ENCODE measurements around the gene CIAO1.
"Not testable (repeated sequence)": the region's sequence is repeated elsewhere in the genome, so short reads cannot be mapped to it uniquely, and the experiment has no call there.

The CIAO1 gene

GRCh38 chr2:96265349-96265839, 631 bp upstream of the CIAO1 start:
- H3K4me1 ChIP-seq (ENCODE audit: control insufficient read depth, insufficient read depth, low read length), result peaks cover 16% of the 10 kb centered on the region
- H3K27me3 ChIP-seq (ENCODE audit: control insufficient read depth, insufficient read depth, low read length), result no peaks in the 10 kb centered on the region
- H3K9ac ChIP-seq (ENCODE audit: low read length), result peak overlapping the region; percentile 92
- peaks cover 19% of the 10 kb centered on the region for H3K36me3 ChIP-seq (ENCODE audit: control insufficient read depth, insufficient read depth, low read length)
- peak overlapping the region; percentile 93 for H3K27ac ChIP-seq (ENCODE audit: low read depth, low read length)
- H3K4me3 ChIP-seq (ENCODE audit: low read length), result peak overlapping the region; percentile 92

GRCh38 chr2:96267159-96267971, 1.3 kb downstream of the CIAO1 start:
- Histone ChIP-seq H3K27ac (ENCODE audit: low read depth, low read length) (no peak overlapping the region), H3K9ac (ENCODE audit: low read length) (no peak overlapping the region), H3K36me3 (ENCODE audit: control insufficient read depth, insufficient read depth, low read length) (peaks cover 25% of the 10 kb centered on the region), H3K4me3 (ENCODE audit: low read length) (peak overlapping the region; percentile 85), H3K4me1 (ENCODE audit: control insufficient read depth, insufficient read depth, low read length) (peaks cover 10% of the 10 kb centered on the region), H3K27me3 (ENCODE audit: control insufficient read depth, insufficient read depth, low read length) (no peaks in the 10 kb centered on the region)

GRCh38 chr2:96271995-96272394, 6.0 kb downstream of the CIAO1 start:
- Histone ChIP-seq H3K4me3 (ENCODE audit: low read length) (no peak overlapping the region), H3K4me1 (ENCODE audit: control insufficient read depth, insufficient read depth, low read length) (peaks cover 5% of the 10 kb centered on the region), H3K9ac (ENCODE audit: low read length) (no peak overlapping the region), H3K27ac (ENCODE audit: low read depth, low read length) (no peak overlapping the region), H3K27me3 (ENCODE audit: control insufficient read depth, insufficient read depth, low read length) (no peaks in the 10 kb centered on the region), H3K36me3 (ENCODE audit: control insufficient read depth, insufficient read depth, low read length) (peaks cover 34% of the 10 kb centered on the region)

- Histone ChIP-seq H3K27ac (ENCODE audit: low read depth, low read length) (no peak overlapping the region), H3K27me3 (ENCODE audit: control insufficient read depth, insufficient read depth, low read length) (no peaks in the 10 kb centered on the region), H3K4me1 (ENCODE audit: control insufficient read depth, insufficient read depth, low read length) (no peaks in the 10 kb centered on the region), H3K36me3 (ENCODE audit: control insufficient read depth, insufficient read depth, low read length) (peaks cover 46% of the 10 kb centered on the region), H3K4me3 (ENCODE audit: low read length) (no peak overlapping the region), H3K9ac (ENCODE audit: low read length) (no peak overlapping the region)
Observed at GRCh38 chr2:96273763-96274162, 7.7 kb downstream of the CIAO1 start.

- Histone ChIP-seq H3K27ac (ENCODE audit: low read depth, low read length) (no peak overlapping the region), H3K9ac (ENCODE audit: low read length) (no peak overlapping the region), H3K36me3 (ENCODE audit: control insufficient read depth, insufficient read depth, low read length) (peaks cover 47% of the 10 kb centered on the region), H3K4me3 (ENCODE audit: low read length) (no peak overlapping the region), H3K4me1 (ENCODE audit: control insufficient read depth, insufficient read depth, low read length) (no peaks in the 10 kb centered on the region), H3K27me3 (ENCODE audit: control insufficient read depth, insufficient read depth, low read length) (no peaks in the 10 kb centered on the region)
Observed at GRCh38 chr2:96274355-96275056, 8.5 kb downstream of the CIAO1 start.

GRCh38 chr2:96276787-96277499, 10.9 kb downstream of the CIAO1 start:
- no peak overlapping the region for H3K27ac ChIP-seq (ENCODE audit: low read depth, low read length)
- no peaks in the 10 kb centered on the region for H3K4me1 ChIP-seq (ENCODE audit: control insufficient read depth, insufficient read depth, low read length)
- H3K36me3 ChIP-seq (ENCODE audit: control insufficient read depth, insufficient read depth, low read length), result peaks cover 47% of the 10 kb centered on the region
- no peak overlapping the region for H3K4me3 ChIP-seq (ENCODE audit: low read length)
- H3K27me3 ChIP-seq (ENCODE audit: control insufficient read depth, insufficient read depth, low read length), result no peaks in the 10 kb centered on the region
- H3K9ac ChIP-seq (ENCODE audit: low read length), result no peak overlapping the region

- Histone ChIP-seq H3K27ac (ENCODE audit: low read depth, low read length) (no peak overlapping the region), H3K4me1 (ENCODE audit: control insufficient read depth, insufficient read depth, low read length) (no peaks in the 10 kb centered on the region), H3K4me3 (ENCODE audit: low read length) (no peak overlapping the region), H3K9ac (ENCODE audit: low read length) (no peak overlapping the region), H3K36me3 (ENCODE audit: control insufficient read depth, insufficient read depth, low read length) (peaks cover 92% of the 10 kb centered on the region), H3K27me3 (ENCODE audit: control insufficient read depth, insufficient read depth, low read length) (no peaks in the 10 kb centered on the region)
Observed at GRCh38 chr2:96287273-96287856, 21.3 kb downstream of the CIAO1 start.

GRCh38 chr2:96291751-96292150, 25.7 kb downstream of the CIAO1 start:
- Histone ChIP-seq H3K36me3 (ENCODE audit: control insufficient read depth, insufficient read depth, low read length) (peaks cover 80% of the 10 kb centered on the region), H3K27me3 (ENCODE audit: control insufficient read depth, insufficient read depth, low read length) (no peaks in the 10 kb centered on the region), H3K27ac (ENCODE audit: low read depth, low read length) (no peak overlapping the region), H3K4me1 (ENCODE audit: control insufficient read depth, insufficient read depth, low read length) (no peaks in the 10 kb centered on the region), H3K4me3 (ENCODE audit: low read length) (no peak overlapping the region), H3K9ac (ENCODE audit: low read length) (no peak overlapping the region)

- not testable (repeated sequence) for H3K27ac ChIP-seq (ENCODE audit: low read depth, low read length); H3K9ac ChIP-seq (ENCODE audit: low read length); H3K27me3 ChIP-seq (ENCODE audit: control insufficient read depth, insufficient read depth, low read length); H3K4me3 ChIP-seq (ENCODE audit: low read length); H3K4me1 ChIP-seq (ENCODE audit: control insufficient read depth, insufficient read depth, low read length)
- H3K36me3 ChIP-seq (ENCODE audit: control insufficient read depth, insufficient read depth, low read length), result peaks cover 81% of the 10 kb centered on the region
Observed at GRCh38 chr2:96294271-96294670, 28.2 kb downstream of the CIAO1 start.

GRCh38 chr2:96296925-96297324, 30.9 kb downstream of the CIAO1 start:
- Histone ChIP-seq H3K4me1 (ENCODE audit: control insufficient read depth, insufficient read depth, low read length) (no peaks in the 10 kb centered on the region), H3K4me3 (ENCODE audit: low read length) (no peak overlapping the region), H3K27ac (ENCODE audit: low read depth, low read length) (no peak overlapping the region), H3K27me3 (ENCODE audit: control insufficient read depth, insufficient read depth, low read length) (no peaks in the 10 kb centered on the region), H3K9ac (ENCODE audit: low read length) (no peak overlapping the region), H3K36me3 (ENCODE audit: control insufficient read depth, insufficient read depth, low read length) (peaks cover 72% of the 10 kb centered on the region)

- H3K27me3 ChIP-seq (ENCODE audit: control insufficient read depth, insufficient read depth, low read length), result no peaks in the 10 kb centered on the region
- H3K36me3 ChIP-seq (ENCODE audit: control insufficient read depth, insufficient read depth, low read length), result peaks cover 54% of the 10 kb centered on the region
- H3K27ac ChIP-seq (ENCODE audit: low read depth, low read length), result no peak overlapping the region
- no peak overlapping the region for H3K9ac ChIP-seq (ENCODE audit: low read length)
- no peak overlapping the region for H3K4me3 ChIP-seq (ENCODE audit: low read length)
- peaks cover 14% of the 10 kb centered on the region for H3K4me1 ChIP-seq (ENCODE audit: control insufficient read depth, insufficient read depth, low read length)
Observed at GRCh38 chr2:96301865-96302264, 35.8 kb downstream of the CIAO1 start.

GRCh38 chr2:96304606-96305005, 38.6 kb downstream of the CIAO1 start:
- Histone ChIP-seq H3K9ac (ENCODE audit: low read length) (peak overlapping the region; percentile 34), H3K4me3 (ENCODE audit: low read length) (peak overlapping the region; percentile 88), H3K27ac (ENCODE audit: low read depth, low read length) (peak overlapping the region; percentile 65), H3K36me3 (ENCODE audit: control insufficient read depth, insufficient read depth, low read length) (peaks cover 27% of the 10 kb centered on the region), H3K27me3 (ENCODE audit: control insufficient read depth, insufficient read depth, low read length) (no peaks in the 10 kb centered on the region), H3K4me1 (ENCODE audit: control insufficient read depth, insufficient read depth, low read length) (peaks cover 14% of the 10 kb centered on the region)

Data from rectal smooth muscle tissue (tissue), 1 donor.